ENCODE results near the gene SLC6A19. TPM values are rescaled to one million over a fixed set of nuclear protein-coding genes. Genes with fewer than 3 reads are reported as not detected.
"Not testable (repeated sequence)": the region's sequence is repeated elsewhere in the genome, so short reads cannot be mapped to it uniquely, and the experiment has no call there.

Gene SLC6A19
- total RNA-seq, 1 donor from 2014 or later: not detected

DNA sequence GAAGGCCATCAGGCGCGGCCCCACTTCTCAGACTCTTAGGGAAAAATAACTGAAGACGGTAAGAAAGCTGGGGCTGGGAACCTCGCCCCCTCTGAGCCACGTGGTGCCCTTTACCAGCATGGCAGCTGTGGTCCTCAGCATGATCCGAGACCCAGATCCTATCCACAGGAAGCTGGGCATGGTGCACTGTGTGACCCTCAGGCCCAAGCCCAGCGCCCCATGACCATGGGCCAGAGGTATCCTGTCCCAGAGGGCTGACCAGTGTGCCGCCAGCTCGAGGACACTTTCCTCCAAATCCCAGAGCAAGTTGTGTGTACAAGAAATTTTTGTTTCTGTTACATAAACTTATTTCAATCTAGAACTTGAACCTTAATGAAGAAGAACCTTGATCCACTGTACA lies 65.4 kb downstream of the SLC6A19 start:
- no peak for DNase-seq

GRCh38 chr5:1267464-1267863 lies 66.1 kb downstream of the SLC6A19 start:
- not testable (repeated sequence) for DNase-seq

GRCh38 chr5:1268056-1268455 lies 66.7 kb downstream of the SLC6A19 start:
- DNase-seq: no peak

DNA sequence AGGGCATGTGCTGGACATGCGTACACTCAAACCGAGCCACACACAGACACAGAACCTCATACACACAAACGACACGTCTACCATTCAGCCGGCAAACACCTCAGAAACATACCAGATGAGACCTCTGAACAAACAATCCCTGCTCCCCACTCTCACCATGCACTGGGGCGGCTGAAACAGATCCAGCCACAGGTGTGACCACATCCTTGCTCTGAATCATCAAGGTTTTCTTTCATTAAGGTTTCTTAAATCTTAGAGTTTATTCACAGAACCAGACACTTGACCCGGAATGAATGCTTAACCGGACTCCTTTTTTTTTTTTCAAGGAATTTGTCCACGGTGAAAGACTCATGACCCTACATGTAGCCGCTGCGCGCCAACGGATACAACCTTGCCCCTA lies 67.3 kb downstream of the SLC6A19 start:
- no peak for DNase-seq

- no peak for DNase-seq
These were observed 69.0 kb downstream of the SLC6A19 start for GRCh38 chr5:1270426-1270825.

DNA sequence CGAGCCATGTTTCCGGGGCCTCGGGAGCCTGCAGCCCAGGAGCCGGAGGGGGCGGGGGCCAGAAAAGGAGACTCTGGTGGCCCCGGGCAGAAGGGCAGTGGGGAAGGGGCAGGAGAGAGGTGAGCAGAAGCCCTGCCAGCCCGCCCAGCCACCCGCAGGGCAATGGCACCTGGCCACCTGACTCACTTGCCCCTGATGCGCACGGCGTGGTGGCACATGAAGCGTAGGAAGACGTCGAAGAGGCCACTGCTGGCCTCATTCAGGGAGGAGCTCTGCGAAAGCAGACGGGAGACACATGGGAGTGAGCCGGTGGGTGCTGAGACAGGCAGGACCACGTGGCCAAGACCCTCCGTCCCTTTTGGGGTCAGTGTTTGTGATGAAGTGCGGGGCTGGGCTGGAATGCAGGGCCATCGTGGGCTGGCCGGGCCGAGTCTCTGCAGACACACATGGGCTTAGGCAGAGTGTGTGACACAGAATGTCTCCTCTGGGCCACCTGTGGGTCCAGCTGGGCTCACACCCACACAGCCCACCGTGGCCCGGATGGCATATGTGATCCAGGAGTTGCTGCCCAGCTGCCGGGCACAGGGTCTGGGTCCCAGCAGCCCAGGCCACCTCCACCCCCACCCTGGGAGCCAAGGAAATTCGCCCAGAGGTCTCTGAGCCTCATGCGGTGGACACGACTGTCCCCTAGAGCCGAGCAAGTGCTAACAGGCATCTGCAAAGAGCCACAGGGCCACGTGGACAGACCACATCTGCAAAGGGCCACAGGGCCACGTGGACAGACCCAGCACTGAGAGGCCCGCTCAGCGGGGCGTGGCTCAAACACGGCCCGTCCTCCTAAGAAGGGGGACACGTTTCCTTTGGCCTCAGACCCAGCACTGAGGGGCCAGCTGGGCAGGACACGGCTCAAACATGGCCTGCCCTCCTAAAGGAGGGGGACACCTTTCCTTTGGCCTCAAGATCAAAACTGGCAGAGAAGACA lies 69.8 kb downstream of the SLC6A19 start:
- no peak for DNase-seq

GRCh38 chr5:1272201-1272600 lies 70.8 kb downstream of the SLC6A19 start:
- no peak for DNase-seq

DNA sequence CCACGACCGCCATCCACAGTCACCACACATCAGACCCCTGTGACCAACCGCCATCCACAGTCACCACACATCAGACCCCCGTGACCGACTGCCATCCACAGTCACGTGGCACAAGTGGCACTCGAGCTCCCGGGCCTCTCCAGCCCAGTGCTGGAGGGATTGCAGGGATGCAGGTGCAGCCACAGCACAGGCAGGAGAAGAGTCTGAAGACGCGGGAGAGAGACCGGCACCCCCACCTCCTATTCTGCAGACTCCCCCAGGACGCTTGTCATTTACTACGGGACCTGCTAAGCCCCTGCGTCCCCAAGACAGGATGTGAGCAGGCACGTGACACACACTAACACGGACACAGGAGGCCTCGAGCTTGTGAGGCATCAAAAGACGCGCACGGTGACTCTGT lies 72.3 kb downstream of the SLC6A19 start:
- DNase-seq: no peak

- DNase-seq: no peak
These were observed 73.1 kb downstream of the SLC6A19 start for GRCh38 chr5:1274471-1274870.

Other genes with a start within 250 kb of the SLC6A19 start
- gene NKD2, start 192.8 kb upstream of the SLC6A19 start, total RNA-seq: 7.3 TPM
- 25.2 TPM for gene SLC12A7, start 89.5 kb upstream of the SLC6A19 start, total RNA-seq
- not detected for gene SLC6A18, start 23.8 kb downstream of the SLC6A19 start, total RNA-seq
- 0.21 TPM for gene TERT, start 93.5 kb downstream of the SLC6A19 start, total RNA-seq
- gene CLPTM1L, start 143.5 kb downstream of the SLC6A19 start, total RNA-seq: 85.3 TPM
- gene SLC6A3, start 243.8 kb downstream of the SLC6A19 start, total RNA-seq: 0.10 TPM

Measured in tongue (tissue), 2 donors.